Measurements from ENCODE around the gene SRRM2.

SRRM2 gene

GRCh38 chr16:2710711-2711231 is 41.7 kb upstream of the SRRM2 start:
- no peak for DNase-seq (ENCODE audit: low read depth in 2 of 2)
- H3K4me3 ChIP-seq (replicated peaks in 1 of 2; ENCODE audit: low read depth in 2 of 2, low read length in 2 of 2): no peak overlapping the region
- TF ChIP-seq CTCF (IDR thresholded peaks at IDR 0.05; ENCODE audit: low read depth, low read length): no peak

- DNase-seq (ENCODE audit: low read depth in 2 of 2): no peak
- TF ChIP-seq CTCF (IDR thresholded peaks at IDR 0.05; ENCODE audit: low read depth, low read length): no peak
- H3K4me3 ChIP-seq (replicated peaks in 1 of 2; ENCODE audit: low read depth in 2 of 2, low read length in 2 of 2): no peak overlapping the region
Observed at GRCh38 chr16:2711370-2712062, 40.9 kb upstream of the SRRM2 start.

GRCh38 chr16:2712063-2712441 is 40.4 kb upstream of the SRRM2 start:
- no peak overlapping the region for H3K4me3 ChIP-seq (replicated peaks in 1 of 2; ENCODE audit: low read depth in 2 of 2, low read length in 2 of 2)
- DNase-seq (ENCODE audit: low read depth in 2 of 2): no peak
- no peak for TF ChIP-seq CTCF (IDR thresholded peaks at IDR 0.05; ENCODE audit: low read depth, low read length)

- no peak overlapping the region for H3K4me3 ChIP-seq (replicated peaks in 1 of 2; ENCODE audit: low read depth in 2 of 2, low read length in 2 of 2)
- no peak for DNase-seq (ENCODE audit: low read depth in 2 of 2)
- TF ChIP-seq CTCF (IDR thresholded peaks at IDR 0.05; ENCODE audit: low read depth, low read length): no peak
Observed at GRCh38 chr16:2712546-2712945, 39.9 kb upstream of the SRRM2 start.

- DNase-seq (ENCODE audit: low read depth in 2 of 2): no peak
- no peak overlapping the region for H3K4me3 ChIP-seq (replicated peaks in 1 of 2; ENCODE audit: low read depth in 2 of 2, low read length in 2 of 2)
- no peak for TF ChIP-seq CTCF (IDR thresholded peaks at IDR 0.05; ENCODE audit: low read depth, low read length)
Observed at GRCh38 chr16:2713523-2713922, 38.9 kb upstream of the SRRM2 start.

GRCh38 chr16:2713985-2714774 is 38.3 kb upstream of the SRRM2 start:
- DNase-seq (ENCODE audit: low read depth in 2 of 2): no peak
- no peak for TF ChIP-seq CTCF (IDR thresholded peaks at IDR 0.05; ENCODE audit: low read depth, low read length)
- H3K4me3 ChIP-seq (replicated peaks in 1 of 2; ENCODE audit: low read depth in 2 of 2, low read length in 2 of 2): no peak overlapping the region
